HEK293T (cell line): ENCODE results near the gene ATG7.

Source experiments
- BHLHE40 ChIP-seq: fragments of 450-650 bp; IDR thresholded peaks from 2 replicates; pipeline ENCODE4 v1.6.1; 2016; ENCODE audit warnings: mild to moderate bottlenecking, moderate library complexity, borderline replicate concordance
- ELF4 ChIP-seq: fragments of 450-650 bp; IDR thresholded peaks from 2 replicates; pipeline ENCODE4 v1.6.1; 2017; ENCODE audit warnings: antibody characterized with exemption
- FOXA1 ChIP-seq: fragments of 450-650 bp; IDR thresholded peaks from 2 replicates; pipeline ENCODE4 v1.6.1; 2016; ENCODE audit warnings: mild to moderate bottlenecking
- HDGF ChIP-seq: fragments of 450-650 bp; IDR thresholded peaks from 2 replicates; pipeline ENCODE4 v1.6.1; 2017; ENCODE audit warnings: antibody characterized with exemption, borderline replicate concordance
- LEF1 ChIP-seq: fragments of 450-650 bp; IDR thresholded peaks from 2 replicates; pipeline ENCODE4 v1.6.1; 2017; ENCODE audit warnings: mild to moderate bottlenecking, borderline replicate concordance
- NFRKB ChIP-seq: fragments of 450-650 bp; IDR thresholded peaks from 2 replicates; pipeline ENCODE4 v1.6.1; 2016; ENCODE audit warnings: mild to moderate bottlenecking, moderate library complexity
- PKNOX1 ChIP-seq: fragments of 450-650 bp; IDR thresholded peaks from 2 replicates; pipeline ENCODE4 v1.6.1; 2016
- SP1 ChIP-seq: fragments of 450-650 bp; IDR thresholded peaks from 2 replicates; pipeline ENCODE4 v1.6.1; 2017
- SUZ12 ChIP-seq: fragments of 450-650 bp; IDR thresholded peaks from 2 replicates; pipeline ENCODE4 v1.6.1; 2016; ENCODE audit warnings: mild to moderate bottlenecking
- TARDBP ChIP-seq: fragments of 450-650 bp; IDR thresholded peaks from 2 replicates; pipeline ENCODE4 v1.6.1; 2016
- ZNF384 ChIP-seq: fragments of 450-650 bp; IDR thresholded peaks from 2 replicates; pipeline ENCODE4 v1.6.1; 2016

GRCh38 chr3:11317300-11317699, 45.1 kb downstream of the ATG7 start:
- TF ChIP-seq PKNOX1 (no peak), SUZ12 (no peak), BHLHE40 (no peak), TARDBP (no peak), HDGF (no peak), ELF4 (no peak), FOXA1 (no peak), ZNF384 (no peak), SP1 (no peak), NFRKB (no peak), LEF1 (no peak)
